ENCODE measurements around the gene ROR2. TPM values are rescaled to one million over a fixed set of nuclear protein-coding genes. Genes with fewer than 3 reads are reported as not detected.

The ROR2 gene
- total RNA-seq, 1 experiment from 2014 or later, result 0.66 TPM

- Histone ChIP-seq H3K36me3 (no peaks in the 10 kb centered on the region), H3K27ac (no peak overlapping the region), H3K27me3 (replicated peaks) (no peaks in the 10 kb centered on the region), H3K4me3 (no peak overlapping the region), H3K9me3 (replicated peaks) (no peaks in the 10 kb centered on the region), H3K4me1 (replicated peaks) (no peaks in the 10 kb centered on the region)
- DNase-seq (ENCODE audit: low read depth in 1 of 2, low spot score in 2 of 2), result no peak
Observed at GRCh38 chr9:91882627-91883026, 67.4 kb downstream of the ROR2 start.

DNA sequence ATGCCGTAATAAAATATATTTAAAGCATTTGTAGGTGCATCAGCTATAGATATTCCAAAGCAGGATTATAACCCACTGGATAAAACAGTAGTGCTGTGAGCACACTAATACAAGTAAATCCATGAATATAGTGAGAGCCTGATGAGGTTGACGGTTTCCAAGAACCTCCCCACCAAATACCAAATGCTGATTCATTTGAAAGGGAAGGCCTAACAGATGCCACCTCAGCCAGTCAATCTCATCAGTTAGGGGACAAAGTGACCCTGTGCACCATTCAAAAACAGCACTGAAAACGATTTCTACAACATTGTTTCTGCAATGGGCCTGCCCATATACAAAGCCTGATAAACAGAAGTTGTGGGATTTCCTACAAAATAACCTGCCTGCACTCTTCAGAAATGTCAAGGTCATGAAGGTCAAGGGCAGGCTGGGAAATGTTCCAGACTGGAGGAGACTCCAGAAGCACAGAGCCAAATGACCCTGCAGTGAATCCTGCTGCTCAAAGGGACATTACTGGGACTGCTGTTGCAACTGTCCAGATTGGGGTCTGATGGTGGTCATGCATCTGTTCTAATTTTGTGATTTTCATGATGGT lies 69.6 kb downstream of the ROR2 start:
- no peak overlapping the region for H3K27ac ChIP-seq
- no peaks in the 10 kb centered on the region for H3K27me3 ChIP-seq (replicated peaks)
- H3K9me3 ChIP-seq (replicated peaks), result no peaks in the 10 kb centered on the region
- H3K4me3 ChIP-seq, result no peak overlapping the region
- no peaks in the 10 kb centered on the region for H3K4me1 ChIP-seq (replicated peaks)
- no peaks in the 10 kb centered on the region for H3K36me3 ChIP-seq
- DNase-seq (ENCODE audit: low read depth in 1 of 2, low spot score in 2 of 2), result no peak

DNA sequence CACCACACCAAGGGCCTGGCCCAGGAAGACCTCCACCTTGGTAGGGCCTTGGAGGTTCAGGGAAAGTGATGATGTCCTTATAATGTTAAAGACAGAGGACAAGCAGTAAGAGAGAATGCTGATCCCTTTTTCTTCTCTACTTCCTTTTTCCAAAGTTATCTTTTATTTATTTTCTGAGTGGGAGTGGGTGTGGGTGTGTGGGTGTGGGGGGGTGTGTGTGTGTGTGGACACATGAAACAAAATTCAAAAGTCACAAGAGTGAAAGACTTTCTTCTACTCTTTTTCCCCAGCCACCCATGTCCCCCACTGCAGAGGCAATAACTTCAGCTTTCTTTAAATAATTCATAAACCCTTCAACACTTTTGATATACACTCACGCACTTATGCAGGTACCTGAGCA lies 70.8 kb downstream of the ROR2 start:
- no peaks in the 10 kb centered on the region for H3K9me3 ChIP-seq (replicated peaks)
- DNase-seq (ENCODE audit: low read depth in 1 of 2, low spot score in 2 of 2), result no peak
- H3K36me3 ChIP-seq, result no peaks in the 10 kb centered on the region
- no peaks in the 10 kb centered on the region; the same call in 1 of the 2 replicates for H3K27me3 ChIP-seq (replicated peaks)
- H3K4me1 ChIP-seq (replicated peaks), result no peaks in the 10 kb centered on the region
- H3K4me3 ChIP-seq, result no peak overlapping the region
- no peak overlapping the region for H3K27ac ChIP-seq

DNA sequence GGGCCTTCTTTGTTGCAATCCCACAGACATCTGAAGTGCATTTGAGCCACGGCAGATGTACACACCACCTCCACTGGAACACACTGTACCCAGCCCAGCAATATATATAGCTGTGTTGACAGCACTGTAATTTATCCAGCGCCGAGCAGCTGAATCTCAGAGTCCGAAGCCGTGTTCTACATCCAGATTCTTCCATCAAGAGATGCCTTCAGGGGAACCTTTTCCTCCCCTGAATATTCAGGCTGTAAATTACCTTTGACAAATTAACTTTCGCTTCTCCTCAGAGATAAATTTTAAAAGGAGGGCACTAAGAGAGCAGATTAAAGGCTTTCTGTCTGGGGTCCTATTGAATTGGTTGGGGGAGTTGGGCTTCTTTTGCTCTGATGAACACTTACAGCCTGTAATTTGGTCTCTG lies 76.4 kb downstream of the ROR2 start:
- Histone ChIP-seq H3K9me3 (replicated peaks) (no peaks in the 10 kb centered on the region), H3K36me3 (no peaks in the 10 kb centered on the region), H3K27ac (no peak overlapping the region), H3K27me3 (replicated peaks) (peaks cover 6% of the 10 kb centered on the region; the same call in 1 of the 2 replicates), H3K4me1 (replicated peaks) (no peaks in the 10 kb centered on the region), H3K4me3 (no peak overlapping the region)
- DNase-seq (ENCODE audit: low read depth in 1 of 2, low spot score in 2 of 2), result no peak

- Histone ChIP-seq H3K27ac (no peak overlapping the region), H3K9me3 (replicated peaks) (no peaks in the 10 kb centered on the region), H3K36me3 (no peaks in the 10 kb centered on the region), H3K4me3 (no peak overlapping the region), H3K27me3 (replicated peaks) (peaks cover 13% of the 10 kb centered on the region; the same call in 1 of the 2 replicates), H3K4me1 (replicated peaks) (no peaks in the 10 kb centered on the region)
- DNase-seq (ENCODE audit: low read depth in 1 of 2, low spot score in 2 of 2), result no peak
Observed at GRCh38 chr9:91868732-91869391, 81.2 kb downstream of the ROR2 start.

- H3K4me1 ChIP-seq (replicated peaks), result no peaks in the 10 kb centered on the region
- no peak overlapping the region for H3K4me3 ChIP-seq
- peaks cover 13% of the 10 kb centered on the region; the same call in 1 of the 2 replicates for H3K27me3 ChIP-seq (replicated peaks)
- no peak overlapping the region for H3K27ac ChIP-seq
- no peak for DNase-seq (ENCODE audit: low read depth in 1 of 2, low spot score in 2 of 2)
- no peaks in the 10 kb centered on the region for H3K36me3 ChIP-seq
- H3K9me3 ChIP-seq (replicated peaks), result no peaks in the 10 kb centered on the region
Observed at GRCh38 chr9:91867740-91868139, 82.3 kb downstream of the ROR2 start.

DNA sequence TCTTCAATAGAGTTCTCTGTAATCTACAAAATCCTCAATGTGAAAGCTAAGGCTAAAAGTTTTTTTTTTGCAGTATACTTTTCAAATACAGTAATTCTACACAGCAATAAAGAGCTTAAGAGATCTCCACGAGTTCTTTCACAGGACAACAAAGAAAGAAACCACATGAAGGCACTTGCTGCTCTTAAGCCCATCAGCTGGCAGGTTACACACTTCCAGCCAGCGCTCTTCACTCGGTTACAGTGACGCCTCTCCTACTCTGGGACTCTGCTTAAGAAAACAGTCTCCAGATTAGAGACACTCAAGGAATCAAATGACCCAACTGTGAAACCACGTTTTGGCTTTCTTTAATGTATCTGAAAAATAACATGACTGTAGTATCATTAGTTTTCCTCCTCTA lies 85.0 kb downstream of the ROR2 start:
- Histone ChIP-seq H3K9me3 (replicated peaks) (no peaks in the 10 kb centered on the region), H3K27me3 (replicated peaks) (peaks cover 13% of the 10 kb centered on the region; the same call in 1 of the 2 replicates), H3K4me3 (no peak overlapping the region), H3K4me1 (replicated peaks) (no peaks in the 10 kb centered on the region), H3K27ac (no peak overlapping the region), H3K36me3 (no peaks in the 10 kb centered on the region)
- DNase-seq (ENCODE audit: low read depth in 1 of 2, low spot score in 2 of 2), result no peak

- Histone ChIP-seq H3K27me3 (replicated peaks) (peaks cover 11% of the 10 kb centered on the region; the same call in 1 of the 2 replicates), H3K9me3 (replicated peaks) (no peaks in the 10 kb centered on the region), H3K36me3 (no peaks in the 10 kb centered on the region), H3K4me1 (replicated peaks) (no peaks in the 10 kb centered on the region), H3K27ac (no peak overlapping the region), H3K4me3 (no peak overlapping the region)
- DNase-seq (ENCODE audit: low read depth in 1 of 2, low spot score in 2 of 2), result no peak
Observed at GRCh38 chr9:91864380-91864779, 85.6 kb downstream of the ROR2 start.

DNA sequence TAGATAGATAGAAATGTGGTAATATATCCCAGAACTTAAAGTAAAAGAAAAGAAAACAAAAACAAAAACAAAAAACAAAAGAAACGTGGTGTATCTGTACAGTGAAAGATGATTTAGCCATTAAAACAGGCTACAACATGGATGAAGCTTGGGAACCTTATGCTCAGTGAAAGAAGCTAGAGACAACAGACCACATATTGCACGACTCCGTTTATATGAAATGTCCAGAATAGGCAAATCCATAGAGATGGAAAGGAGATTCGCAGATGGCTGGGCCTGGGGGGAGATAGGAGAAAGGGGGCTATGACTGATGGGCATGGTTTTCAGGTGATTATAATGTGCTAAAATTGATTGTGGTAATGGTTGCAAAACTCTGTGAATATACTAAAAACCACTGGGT lies 86.6 kb downstream of the ROR2 start:
- no peak overlapping the region for H3K27ac ChIP-seq
- H3K36me3 ChIP-seq, result no peaks in the 10 kb centered on the region
- peaks cover 5% of the 10 kb centered on the region; the same call in 1 of the 2 replicates for H3K27me3 ChIP-seq (replicated peaks)
- no peaks in the 10 kb centered on the region for H3K9me3 ChIP-seq (replicated peaks)
- H3K4me3 ChIP-seq, result no peak overlapping the region
- no peaks in the 10 kb centered on the region for H3K4me1 ChIP-seq (replicated peaks)
- DNase-seq (ENCODE audit: low read depth in 1 of 2, low spot score in 2 of 2), result no peak

DNA sequence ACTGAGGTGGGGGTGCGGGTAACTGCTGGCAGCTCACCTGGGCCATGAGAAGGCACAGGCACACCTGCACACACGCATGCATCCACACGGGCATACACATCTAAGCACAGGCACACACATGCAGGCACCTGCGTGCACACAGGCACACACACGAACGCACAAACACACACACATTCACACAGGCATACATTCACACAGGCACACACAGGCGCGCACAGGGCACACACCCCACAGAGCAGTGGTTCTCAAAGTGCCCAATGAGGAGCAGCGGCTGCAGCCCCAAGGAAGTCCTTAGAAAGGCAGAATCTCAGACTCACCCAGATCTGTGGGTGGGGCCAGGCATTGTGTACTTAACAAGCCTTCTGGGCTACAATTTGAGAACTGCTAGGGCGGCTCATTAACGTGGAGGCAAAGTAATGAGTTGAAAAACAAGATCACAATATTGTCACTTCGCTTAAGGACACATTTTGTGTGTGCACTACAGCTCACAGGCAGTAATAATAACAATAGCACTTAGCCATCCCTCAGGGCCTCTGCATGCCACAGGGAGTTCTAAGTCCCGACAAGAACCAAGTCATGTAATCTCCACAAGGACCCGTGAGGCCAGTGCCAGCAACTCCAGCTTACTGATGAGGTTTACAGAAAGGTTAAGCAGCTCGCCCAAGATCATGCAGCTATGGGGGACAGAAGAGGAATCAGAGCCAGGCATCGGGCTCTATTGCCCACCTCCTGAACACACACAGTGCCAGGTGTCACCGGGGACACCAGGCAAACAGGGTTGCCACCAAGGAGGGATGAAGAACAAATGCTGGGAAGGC lies 91.6 kb downstream of the ROR2 start:
- DNase-seq (ENCODE audit: low read depth in 1 of 2, low spot score in 2 of 2), result no peak
- no peaks in the 10 kb centered on the region for H3K4me1 ChIP-seq (replicated peaks)
- no peaks in the 10 kb centered on the region for H3K36me3 ChIP-seq
- H3K4me3 ChIP-seq, result no peak overlapping the region
- H3K27ac ChIP-seq, result no peak overlapping the region
- H3K9me3 ChIP-seq (replicated peaks), result no peaks in the 10 kb centered on the region
- no peaks in the 10 kb centered on the region for H3K27me3 ChIP-seq (replicated peaks)

DNA sequence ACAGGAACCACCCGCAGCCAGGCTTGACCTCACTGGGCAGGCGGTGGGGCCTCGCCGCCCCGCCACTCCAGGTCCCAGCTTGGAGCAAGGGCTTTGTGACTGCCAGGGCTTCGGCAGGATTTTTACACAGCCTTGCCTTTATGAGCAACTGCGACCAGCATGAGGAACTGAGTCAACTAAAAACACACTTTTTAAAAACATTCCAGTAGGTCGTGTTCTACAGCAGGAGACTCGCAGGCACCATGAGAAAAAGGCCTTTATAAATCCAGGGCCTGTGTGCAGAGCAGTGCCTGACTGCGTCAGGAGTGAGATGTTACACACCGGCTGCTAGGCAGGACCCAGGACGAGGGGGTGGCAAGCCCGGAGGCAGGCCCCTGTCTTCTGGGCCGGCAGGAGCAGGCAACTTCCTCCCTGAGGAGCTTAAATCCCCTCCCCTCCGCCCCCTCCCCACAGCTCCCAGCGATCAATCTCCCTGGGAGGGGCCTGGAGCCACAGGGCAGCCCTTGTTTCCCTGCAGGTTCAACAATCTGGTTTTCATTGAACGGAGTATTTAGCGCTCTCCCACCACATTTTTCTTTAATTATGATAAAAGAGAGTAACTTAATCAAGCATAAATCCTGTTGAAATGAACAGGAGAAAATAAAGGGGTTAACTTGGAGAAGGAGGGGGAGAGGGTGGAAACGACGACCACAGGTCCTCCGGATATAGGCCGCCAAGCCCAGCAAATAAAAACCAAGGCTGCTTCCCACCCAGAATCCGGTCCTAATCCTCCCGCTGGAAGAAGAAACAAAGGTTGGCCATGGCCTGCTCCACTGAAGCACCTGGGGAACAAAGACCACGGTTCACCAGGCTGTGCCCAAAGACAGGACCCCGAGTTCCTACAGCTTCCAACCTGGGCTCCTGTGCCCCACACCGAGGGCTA lies 92.5 kb downstream of the ROR2 start:
- Histone ChIP-seq H3K4me1 (replicated peaks) (no peaks in the 10 kb centered on the region), H3K4me3 (no peak overlapping the region), H3K27me3 (replicated peaks) (no peaks in the 10 kb centered on the region), H3K27ac (no peak overlapping the region), H3K36me3 (no peaks in the 10 kb centered on the region), H3K9me3 (replicated peaks) (no peaks in the 10 kb centered on the region)
- no peak for DNase-seq (ENCODE audit: low read depth in 1 of 2, low spot score in 2 of 2)

DNA sequence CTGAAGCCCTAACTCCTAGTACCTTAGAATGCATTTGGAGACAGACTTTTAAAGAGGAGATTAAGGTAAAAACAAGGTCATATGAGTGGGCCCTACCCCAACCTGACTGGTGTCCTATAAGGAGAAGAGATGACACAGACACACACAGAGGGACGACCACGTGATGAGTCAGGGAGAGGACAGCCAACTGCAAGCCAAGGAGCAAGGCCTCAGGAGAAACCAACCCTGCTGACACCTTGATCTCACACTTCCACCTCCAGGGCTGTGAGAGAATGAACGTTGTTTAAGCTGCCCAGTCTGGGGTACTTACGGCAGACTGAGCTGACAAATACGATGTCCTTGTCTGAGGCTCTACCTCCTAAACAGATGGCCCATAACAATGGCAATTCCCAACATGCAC lies 93.6 kb downstream of the ROR2 start:
- Histone ChIP-seq H3K27ac (no peak overlapping the region), H3K27me3 (replicated peaks) (no peaks in the 10 kb centered on the region), H3K4me3 (no peak overlapping the region), H3K36me3 (no peaks in the 10 kb centered on the region), H3K9me3 (replicated peaks) (no peaks in the 10 kb centered on the region), H3K4me1 (replicated peaks) (no peaks in the 10 kb centered on the region)
- no peak for DNase-seq (ENCODE audit: low read depth in 1 of 2, low spot score in 2 of 2)

- H3K27me3 ChIP-seq (replicated peaks), result no peaks in the 10 kb centered on the region
- H3K9me3 ChIP-seq (replicated peaks), result no peaks in the 10 kb centered on the region
- no peak overlapping the region for H3K27ac ChIP-seq
- H3K4me3 ChIP-seq, result no peak overlapping the region
- DNase-seq (ENCODE audit: low read depth in 1 of 2, low spot score in 2 of 2), result no peak
- no peaks in the 10 kb centered on the region for H3K4me1 ChIP-seq (replicated peaks)
- H3K36me3 ChIP-seq, result no peaks in the 10 kb centered on the region
Observed at GRCh38 chr9:91855196-91855595, 94.8 kb downstream of the ROR2 start.
